HTERT RPE-1 (cell line): ENCODE results near the gene PACSIN1.
"Not testable (repeated sequence)": the region's sequence is repeated elsewhere in the genome, so short reads cannot be mapped to it uniquely, and the experiment has no call there.

Experiments
- in situ Hi-C: fragments of 300-500 bp; cut with MboI; formaldehyde crosslinking; loops from 4 replicates; pipeline ENCODE4 v1.14.3; 2020; ENCODE audit warnings: low sequenced_read_pairs

PACSIN1 gene

GRCh38 chr6:34457742-34458735 lies 7.8 kb upstream of the PACSIN1 start:
- in situ Hi-C loops: no loop called here

GRCh38 chr6:34459899-34460593 lies 5.8 kb upstream of the PACSIN1 start:
- in situ Hi-C loops: no loop called here

- in situ Hi-C loops: no loop called here
Observed at GRCh38 chr6:34460796-34461507, 4.9 kb upstream of the PACSIN1 start.

GRCh38 chr6:34462010-34462409 lies 3.9 kb upstream of the PACSIN1 start:
- in situ Hi-C loops: no loop called here

GRCh38 chr6:34462551-34462971 lies 3.3 kb upstream of the PACSIN1 start:
- in situ Hi-C loops: no loop called here

- in situ Hi-C loops: no loop called here
Observed at GRCh38 chr6:34463299-34463698, 2.6 kb upstream of the PACSIN1 start.

GRCh38 chr6:34463849-34464248 lies 2.0 kb upstream of the PACSIN1 start:
- in situ Hi-C loops: no loop called here

GRCh38 chr6:34466242-34467185 lies 638 bp downstream of the PACSIN1 start:
- in situ Hi-C loops: no loop called here

- in situ Hi-C loops: no loop called here
Observed at GRCh38 chr6:34468378-34468892, 2.6 kb downstream of the PACSIN1 start.

- in situ Hi-C loops: no loop called here
Observed at GRCh38 chr6:34469499-34469898, 3.6 kb downstream of the PACSIN1 start.

- in situ Hi-C loops: no loop called here
Observed at GRCh38 chr6:34472425-34472824, 6.5 kb downstream of the PACSIN1 start.

GRCh38 chr6:34473967-34474366 lies 8.1 kb downstream of the PACSIN1 start:
- in situ Hi-C loops: no loop called here

GRCh38 chr6:34474754-34475153 lies 8.9 kb downstream of the PACSIN1 start:
- in situ Hi-C loops: no loop called here

GRCh38 chr6:34475238-34475682 lies 9.4 kb downstream of the PACSIN1 start:
- in situ Hi-C loops: no loop called here

- in situ Hi-C loops: no loop called here
Observed at GRCh38 chr6:34475767-34476328, 10.0 kb downstream of the PACSIN1 start.

- in situ Hi-C loops: no loop called here
Observed at GRCh38 chr6:34476447-34476846, 10.6 kb downstream of the PACSIN1 start.

- in situ Hi-C loops: no loop called here
Observed at GRCh38 chr6:34476921-34477320, 11.0 kb downstream of the PACSIN1 start.

GRCh38 chr6:34478796-34479195 lies 12.9 kb downstream of the PACSIN1 start:
- in situ Hi-C loops: no loop called here

GRCh38 chr6:34483781-34484180 lies 17.9 kb downstream of the PACSIN1 start:
- in situ Hi-C loops: not testable (repeated sequence)

- in situ Hi-C loops: no loop called here
Observed at GRCh38 chr6:34484391-34484790, 18.5 kb downstream of the PACSIN1 start.
